Transverse colon (tissue), 3 donors: ENCODE results near the gene NME8.

ENCODE experiments used
- POLR2A ChIP-seq: fragments of 450-650 bp; IDR thresholded peaks from one replicate; pipeline ENCODE4 v1.6.1; 2016; ENCODE audit warnings: antibody characterized with exemption, mild to moderate bottlenecking, moderate library complexity
- POLR2AphosphoS5 ChIP-seq, 3 donors: sonication (generic); formaldehyde crosslinking; IDR thresholded peaks; one replicate each; pipeline ENCODE4 v1.6.1; 2016; ENCODE audit warnings: antibody characterized with exemption in 3 of 3

DNA sequence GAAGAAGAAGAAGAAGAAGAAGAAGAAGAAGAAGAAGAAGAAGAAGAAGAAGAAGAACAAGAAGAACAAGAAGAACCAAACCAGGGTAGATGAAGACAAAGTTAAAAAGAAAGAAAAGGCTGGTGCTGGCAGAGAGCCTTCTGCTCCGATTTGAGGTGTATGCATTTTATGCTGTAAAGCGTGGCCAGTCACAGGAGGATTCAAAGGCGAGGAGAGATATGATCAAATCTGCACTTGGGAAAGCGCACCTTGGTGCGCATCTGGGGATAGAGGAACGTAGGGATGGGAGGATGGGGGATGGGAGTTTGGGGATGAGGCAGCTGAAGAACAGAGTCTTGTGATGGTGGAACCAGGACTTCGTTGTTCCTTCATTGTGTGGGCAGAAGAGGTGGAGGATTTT lies at the start of gene NME8:
- TF ChIP-seq POLR2A (no peak), POLR2AphosphoS5 (IDR thresholded peaks at IDR 0.05) (no peak)
